ENCODE measurements around the gene CMIP.

- TF ChIP-seq POLR2AphosphoS2 (IDR thresholded peaks at IDR 0.05; ENCODE audit: low read depth, low read length) = no peak
- no peak for TF ChIP-seq GABPA (IDR thresholded peaks at IDR 0.05; ENCODE audit: low read depth)
- no peak for TF ChIP-seq SIX5 (IDR thresholded peaks at IDR 0.05; ENCODE audit: low read depth, low read length, severe bottlenecking)
These were observed 7.4 kb downstream of the CMIP start for GRCh38 chr16:81451753-81452680.

Measured in GM12878 (cell line).